ENCODE data around the gene ASPHD1.
"Not testable (repeated sequence)": the region's sequence is repeated elsewhere in the genome, so short reads cannot be mapped to it uniquely, and the experiment has no call there.

The ASPHD1 gene

DNA sequence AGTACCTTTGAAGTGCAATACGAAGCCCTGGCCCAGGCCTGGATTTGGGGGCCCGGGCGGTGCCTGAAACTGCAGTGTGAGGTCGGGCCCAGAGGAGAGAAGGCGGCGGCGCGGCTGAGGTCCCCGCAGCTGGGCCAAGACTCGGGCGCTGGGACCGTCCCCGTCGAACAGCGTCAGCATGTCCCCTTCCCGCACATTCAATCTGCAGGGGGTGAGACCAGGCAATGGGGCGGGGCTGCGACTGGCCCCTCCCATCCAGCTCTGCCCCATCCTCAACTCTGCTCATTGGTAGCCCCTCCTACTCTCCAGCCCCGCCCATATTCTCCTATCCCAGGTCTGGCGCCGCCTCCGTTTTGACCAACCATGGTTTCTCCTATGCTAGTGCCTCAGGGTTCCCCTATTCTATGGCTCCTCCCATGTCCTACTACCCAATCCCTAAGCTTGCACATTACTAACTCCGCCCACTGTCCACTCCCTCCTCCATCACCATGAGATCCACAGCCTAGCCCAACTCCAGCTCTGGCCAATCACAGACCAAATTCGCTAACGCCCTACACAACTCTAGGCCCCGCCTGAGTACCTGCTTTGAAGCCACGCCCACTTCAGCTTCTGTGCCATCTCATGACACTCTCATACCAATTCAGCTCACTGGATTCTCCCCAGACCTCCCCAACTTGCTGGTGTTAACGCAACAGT lies 22.9 kb upstream of the ASPHD1 start:
- DNase-seq (ENCODE audit: low read depth in 2 of 2) = no peak

DNA sequence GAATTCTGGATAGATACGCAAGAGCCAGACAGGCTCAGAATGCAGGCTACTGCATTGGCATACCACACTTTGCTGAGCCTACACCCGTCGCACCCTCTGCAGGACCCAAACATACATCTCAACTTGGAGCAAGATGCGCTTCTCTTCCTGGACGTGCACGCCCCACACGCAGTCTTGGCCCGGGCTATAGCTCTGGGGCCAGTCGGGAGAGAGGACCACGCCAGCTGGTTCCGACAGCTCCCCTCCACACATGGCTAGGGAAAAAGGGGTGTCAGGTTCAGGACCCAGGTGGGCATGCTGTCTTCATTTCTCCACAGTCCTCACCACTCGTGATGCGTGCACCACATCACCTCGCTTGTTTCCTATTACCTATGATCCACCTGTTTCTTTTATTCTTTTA lies 22.1 kb upstream of the ASPHD1 start:
- DNase-seq (ENCODE audit: low read depth in 2 of 2) = no peak

GRCh38 chr16:29881050-29881449 lies 19.2 kb upstream of the ASPHD1 start:
- DNase-seq (ENCODE audit: low read depth in 2 of 2) = no peak

DNA sequence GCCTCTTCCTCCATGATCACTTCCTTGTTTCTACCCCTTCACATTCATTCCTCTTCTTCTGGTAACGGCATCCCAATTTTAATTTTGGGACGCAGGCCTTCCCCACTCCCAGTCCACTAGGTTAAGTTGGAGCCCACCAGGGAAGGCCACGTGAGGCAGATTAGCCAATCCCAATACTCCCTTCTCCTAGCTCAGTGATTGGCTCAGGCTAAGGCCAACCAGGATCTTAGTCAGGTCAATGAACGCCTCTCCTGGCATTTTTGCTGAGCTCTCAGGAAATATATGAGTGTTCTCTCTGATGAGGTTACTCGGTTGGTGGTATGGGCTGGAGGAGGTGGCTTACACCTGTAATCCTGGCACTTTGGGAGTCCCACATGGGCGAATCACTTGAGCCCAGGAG lies 16.3 kb upstream of the ASPHD1 start:
- DNase-seq (ENCODE audit: low read depth in 2 of 2) = no peak

DNA sequence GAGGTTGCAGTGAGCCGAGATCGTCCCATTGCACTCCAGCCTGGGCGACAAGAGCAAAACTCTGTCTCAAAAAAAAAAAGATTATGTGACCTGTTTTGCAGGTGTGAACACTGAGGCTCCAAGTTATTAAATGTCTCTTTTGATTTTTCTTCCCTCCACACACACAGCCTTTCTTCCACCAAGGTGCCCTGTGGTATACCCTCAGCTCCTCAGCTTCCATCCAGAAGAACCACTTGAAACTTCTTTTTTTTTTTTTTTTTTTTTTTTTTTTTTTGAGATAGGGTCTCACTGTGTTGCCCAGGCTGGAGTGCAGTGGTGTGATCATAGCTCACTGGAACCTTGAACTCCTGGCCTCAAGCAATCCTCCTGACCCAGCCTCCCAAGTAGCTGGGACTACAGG lies 10.9 kb upstream of the ASPHD1 start:
- not testable (repeated sequence) for DNase-seq (ENCODE audit: low read depth in 2 of 2)

DNA sequence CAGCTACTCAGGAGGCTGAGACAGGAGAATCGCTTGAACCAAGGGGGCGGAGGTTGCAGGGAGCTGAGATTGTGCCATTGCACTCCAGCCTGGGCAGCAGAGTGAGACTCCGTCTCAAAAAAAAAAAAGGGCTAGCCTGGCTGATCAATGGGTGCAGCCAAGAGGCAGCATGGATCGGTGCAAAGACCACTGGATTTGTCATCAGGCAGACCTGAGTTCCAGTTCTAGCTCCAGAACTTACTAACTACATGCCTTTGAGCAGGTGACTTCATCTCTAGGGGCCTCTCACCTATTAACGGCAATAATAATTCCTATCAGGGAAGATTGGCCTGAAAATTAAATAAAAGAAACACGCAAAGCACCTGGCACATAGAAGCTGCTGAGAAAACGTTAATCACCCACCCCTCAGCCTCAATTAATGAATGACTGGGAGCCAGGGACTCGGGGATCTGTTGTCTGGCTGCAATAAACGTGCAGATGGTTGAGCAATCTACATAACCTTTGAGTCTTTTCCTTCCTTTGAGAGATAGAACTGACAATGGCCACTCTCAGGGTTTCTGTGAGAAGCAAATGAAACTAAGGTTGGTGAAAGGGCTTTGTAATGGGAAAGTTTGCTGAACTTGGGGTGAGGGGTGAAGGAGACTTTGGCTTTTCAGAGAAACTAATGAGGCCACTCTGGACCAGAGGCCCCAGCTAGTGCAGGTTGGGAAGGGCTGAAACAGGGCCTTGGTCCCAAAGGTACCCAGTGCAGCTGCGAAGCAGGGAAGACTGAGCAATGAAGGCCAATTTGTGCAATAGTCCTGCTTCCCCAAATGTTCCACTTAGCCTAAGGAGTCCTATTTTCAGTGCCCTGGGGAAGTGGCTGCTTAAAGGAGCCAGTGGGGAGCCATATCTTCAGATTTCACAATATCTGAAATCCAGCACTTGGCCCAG lies 8.5 kb upstream of the ASPHD1 start:
- DNase-seq (ENCODE audit: low read depth in 2 of 2) = no peak

DNA sequence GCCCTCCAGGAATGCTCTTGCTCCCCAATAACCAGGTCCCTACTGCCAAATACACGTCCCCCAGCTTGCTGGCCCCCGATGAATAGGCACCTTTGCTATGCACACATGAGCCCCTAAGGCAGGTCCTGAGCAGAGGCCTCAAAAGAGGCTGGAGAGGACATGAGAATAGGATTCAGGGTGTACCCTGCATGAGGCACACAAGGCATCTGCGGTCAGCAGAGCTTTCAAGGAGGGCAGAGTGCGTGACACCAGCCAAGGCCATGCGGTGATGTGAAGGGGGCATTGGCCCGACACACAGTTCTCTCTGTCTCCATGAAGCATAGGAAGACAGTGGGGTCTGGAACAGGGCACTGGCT lies 7.9 kb upstream of the ASPHD1 start:
- DNase-seq (ENCODE audit: low read depth in 2 of 2) = no peak

- no peak for DNase-seq (ENCODE audit: low read depth in 2 of 2)
Observed at GRCh38 chr16:29893553-29893952, 6.7 kb upstream of the ASPHD1 start.

- DNase-seq (ENCODE audit: low read depth in 2 of 2) = no peak
Observed at GRCh38 chr16:29894352-29894751, 5.9 kb upstream of the ASPHD1 start.

- DNase-seq (ENCODE audit: low read depth in 2 of 2) = no peak
Observed at GRCh38 chr16:29896841-29897240, 3.4 kb upstream of the ASPHD1 start.

DNA sequence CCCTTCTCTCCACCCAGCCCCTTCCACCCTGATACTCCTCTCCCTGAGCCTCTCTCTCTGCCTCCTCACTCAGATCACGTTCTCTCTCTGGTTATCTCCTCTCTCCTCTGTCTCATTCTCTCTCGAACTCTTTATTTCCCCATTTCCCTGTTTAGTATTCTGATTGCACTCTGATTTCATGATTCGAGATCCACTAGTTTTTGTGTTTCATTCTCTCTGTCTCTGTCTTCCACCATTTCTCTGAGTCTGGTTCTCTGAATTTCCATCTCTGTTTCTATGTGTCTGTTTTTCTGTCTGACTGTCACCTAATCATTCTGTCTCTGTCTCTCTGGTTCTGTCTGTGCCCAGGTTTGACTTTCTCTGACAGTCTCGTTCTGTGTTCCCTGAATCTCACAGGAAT lies 3.0 kb upstream of the ASPHD1 start:
- DNase-seq (ENCODE audit: low read depth in 2 of 2) = no peak

DNA sequence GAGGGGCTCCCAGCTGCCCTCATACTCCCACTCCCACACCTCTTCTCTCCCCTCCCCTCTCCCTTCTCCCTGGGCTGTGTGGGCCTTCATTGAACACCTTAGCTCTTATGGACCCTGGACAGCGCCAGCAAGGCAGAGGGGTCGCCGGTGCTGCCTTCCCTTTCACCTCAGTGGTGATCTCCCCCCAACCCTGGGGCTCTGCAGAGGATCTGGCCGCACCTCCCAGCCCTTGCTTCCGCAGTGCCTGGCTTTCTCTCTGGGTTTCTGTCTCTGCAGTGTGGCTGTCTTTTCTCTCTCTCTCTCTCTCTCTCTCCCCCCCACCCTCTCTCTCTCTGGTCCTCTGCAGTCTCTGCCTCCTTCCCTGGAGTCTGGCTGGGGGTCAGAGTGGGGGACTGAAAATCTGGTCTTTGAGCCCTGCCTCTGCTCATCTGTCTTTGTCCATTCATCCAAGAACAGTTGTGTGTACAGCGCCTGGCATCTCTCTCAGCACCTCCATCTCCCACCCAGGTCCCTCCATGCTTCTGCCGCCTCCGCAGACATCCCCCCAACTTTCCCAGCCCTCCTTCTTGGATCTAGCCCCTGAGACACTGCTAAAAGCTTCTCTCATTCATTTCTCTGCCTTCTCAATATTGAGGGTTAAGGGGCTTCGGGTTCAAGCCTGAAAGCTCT lies 2.0 kb upstream of the ASPHD1 start:
- DNase-seq (ENCODE audit: low read depth in 2 of 2) = no peak

DNA sequence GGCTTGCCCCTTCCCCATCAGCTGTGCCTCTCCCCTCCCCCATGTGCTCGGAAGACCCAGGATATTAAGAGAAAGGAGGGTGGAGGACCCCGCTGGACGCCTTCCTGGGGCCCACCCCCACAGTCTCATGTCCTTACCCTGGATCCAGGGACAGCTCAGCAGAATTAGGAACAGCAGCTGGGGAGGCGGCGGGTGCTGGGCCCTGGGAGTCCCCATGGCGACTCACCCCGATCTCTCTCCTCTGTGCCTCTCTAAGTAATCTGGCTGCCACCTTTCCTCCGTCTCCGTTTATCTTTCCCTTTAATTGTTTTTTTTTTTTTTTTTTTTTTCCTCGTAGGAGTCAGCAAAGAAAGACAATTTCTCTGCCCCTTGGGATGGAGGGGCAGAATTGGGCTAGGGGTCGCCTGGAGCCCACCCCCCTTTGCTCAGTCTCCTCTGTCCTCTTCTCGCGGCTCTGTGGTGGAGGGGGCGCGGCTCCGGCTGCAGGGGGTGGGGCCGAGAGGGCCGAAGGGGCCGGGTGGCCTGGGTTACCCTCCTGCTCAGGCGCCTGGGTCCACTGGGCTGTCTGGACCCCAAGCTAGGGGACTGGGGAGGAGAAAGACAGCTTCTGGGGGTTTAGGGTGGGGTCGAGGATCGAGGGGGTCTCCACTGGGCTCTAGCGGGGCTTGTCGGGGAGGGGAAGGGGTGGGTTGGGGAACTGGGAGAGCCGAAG lies 1.3 kb upstream of the ASPHD1 start:
- no peak for DNase-seq (ENCODE audit: low read depth in 2 of 2)

DNA sequence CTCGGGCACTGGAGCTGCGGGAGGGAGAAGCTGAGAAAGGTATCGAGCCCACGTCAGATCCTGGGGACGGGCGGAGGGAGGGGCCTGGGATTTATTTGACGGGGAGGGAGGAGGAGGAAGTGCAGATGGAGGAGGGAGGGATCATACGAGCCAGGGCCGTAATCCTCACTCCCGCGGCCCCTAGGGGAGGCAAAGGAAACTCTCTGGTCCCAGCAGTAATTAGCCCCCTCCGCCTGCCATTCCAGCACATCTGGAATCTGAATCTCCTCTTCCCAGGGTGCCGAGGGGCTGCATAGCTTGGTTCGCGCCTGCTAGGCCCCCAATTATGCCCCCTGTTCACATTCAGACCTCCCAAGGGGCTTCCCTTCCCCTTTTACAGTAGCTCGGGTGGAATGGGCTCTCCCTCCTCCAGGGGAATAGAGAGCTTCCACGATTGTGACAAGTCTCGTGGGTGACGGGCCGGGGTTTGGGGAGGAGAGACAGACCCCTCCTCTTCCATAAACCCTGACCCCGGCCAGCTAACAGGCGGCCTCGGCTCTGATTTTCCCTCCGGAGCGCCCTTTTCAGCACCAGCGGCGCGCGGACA lies 679 bp upstream of the ASPHD1 start, which contains the start of gene SEZ6L2:
Gene SEZ6L2, minus strand, starts transcription at position 35 of the 586 bp plus-strand sequence. CDS start 531 bp downstream, outside the sequence.
- peak in 1 of 2 donors; percentile 23 for DNase-seq (ENCODE audit: low read depth in 2 of 2)

DNA sequence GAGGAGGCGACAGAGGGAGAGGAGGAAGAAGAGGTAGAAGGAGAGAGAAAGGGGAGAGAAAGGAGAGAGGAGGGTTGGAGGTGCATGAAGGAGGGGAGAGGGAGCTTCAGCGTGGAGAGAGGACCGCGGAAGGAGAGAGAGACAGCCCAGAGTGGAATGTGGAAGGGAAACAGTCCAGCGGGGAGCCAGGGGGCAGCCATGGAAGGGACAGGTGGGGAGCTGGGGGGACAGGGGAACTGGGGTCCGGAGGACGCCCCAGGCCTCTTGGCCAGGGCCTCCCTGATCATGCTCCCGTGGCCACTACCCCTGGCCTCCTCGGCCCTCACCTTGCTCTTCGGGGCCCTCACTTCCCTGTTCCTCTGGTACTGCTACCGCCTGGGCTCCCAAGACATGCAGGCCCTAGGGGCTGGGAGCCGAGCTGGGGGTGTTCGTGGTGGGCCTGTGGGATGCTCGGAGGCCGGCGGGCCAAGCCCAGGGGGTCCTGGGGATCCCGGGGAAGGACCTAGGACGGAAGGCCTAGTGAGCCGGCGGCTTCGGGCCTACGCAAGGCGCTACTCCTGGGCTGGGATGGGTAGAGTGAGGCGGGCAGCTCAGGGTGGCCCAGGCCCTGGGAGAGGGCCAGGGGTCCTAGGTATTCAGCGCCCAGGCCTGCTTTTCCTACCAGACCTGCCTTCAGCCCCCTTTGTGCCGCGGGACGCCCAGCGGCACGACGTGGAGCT lies 759 bp downstream of the ASPHD1 start:
- no peak for DNase-seq (ENCODE audit: low read depth in 2 of 2)

- no peak for DNase-seq (ENCODE audit: low read depth in 2 of 2)
Observed at GRCh38 chr16:29901607-29901945, 1.3 kb downstream of the ASPHD1 start.

DNA sequence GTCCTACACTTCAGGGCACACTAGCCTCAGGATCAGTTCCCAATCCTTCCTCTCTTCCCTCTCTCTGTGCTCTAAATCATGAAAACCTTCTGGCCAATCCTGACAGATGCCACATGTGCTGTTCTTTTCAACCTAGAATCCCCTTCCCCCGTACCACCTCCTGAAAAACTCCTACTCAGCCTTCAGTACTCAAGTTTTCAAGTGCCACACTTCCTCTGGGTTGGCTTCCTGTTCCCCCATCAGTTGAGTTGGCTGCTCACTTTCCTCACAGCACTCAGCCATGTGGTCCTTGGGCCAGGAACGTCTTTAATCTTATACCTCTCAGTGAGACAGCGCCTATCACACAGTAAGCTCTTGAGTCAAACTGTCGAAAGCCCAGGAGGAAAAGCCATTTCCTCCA lies 3.3 kb downstream of the ASPHD1 start:
- DNase-seq (ENCODE audit: low read depth in 2 of 2) = no peak

DNA sequence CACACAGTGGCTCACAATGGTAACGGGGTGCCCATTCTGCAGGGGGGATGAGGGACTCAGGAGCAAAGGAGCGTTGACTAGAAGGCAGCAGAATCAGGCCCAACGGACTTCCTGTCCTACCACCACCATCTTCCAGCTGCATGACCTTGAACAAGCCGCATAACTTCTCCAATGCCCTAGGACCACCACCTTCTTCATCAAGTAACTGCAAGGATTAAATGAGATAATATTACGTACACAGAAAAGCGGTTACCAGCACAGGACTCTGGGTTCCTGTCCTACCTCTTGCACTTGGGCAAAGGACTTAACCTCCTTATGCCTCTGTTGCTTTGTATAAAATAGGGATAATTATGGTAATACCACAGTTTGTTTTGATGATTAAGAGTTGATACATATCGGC lies 4.7 kb downstream of the ASPHD1 start:
- DNase-seq (ENCODE audit: low read depth in 2 of 2) = no peak

GRCh38 chr16:29905668-29906067 lies 5.4 kb downstream of the ASPHD1 start:
- DNase-seq (ENCODE audit: low read depth in 2 of 2) = no peak

GRCh38 chr16:29906520-29907244 lies 6.4 kb downstream of the ASPHD1 start:
- no peak for DNase-seq (ENCODE audit: low read depth in 2 of 2)
